HG02642 (cell line): ENCODE measurements around the gene CLASP2.
A peak's percentile ranks its signal among the peaks of the same experiment; 100 is the strongest.

Experiments used
- ATAC-seq: cut with Tn5 transposase; IDR thresholded peaks from one replicate; pipeline ENCODE4 v1.9.1; 2021; ENCODE audit warnings: mild to moderate bottlenecking; ENCODE audit not compliant: unreplicated experiment, poor library complexity

Gene CLASP2

GRCh38 chr3:33575311-33575710 lies 142.7 kb downstream of the CLASP2 start:
- no peak for ATAC-seq

DNA sequence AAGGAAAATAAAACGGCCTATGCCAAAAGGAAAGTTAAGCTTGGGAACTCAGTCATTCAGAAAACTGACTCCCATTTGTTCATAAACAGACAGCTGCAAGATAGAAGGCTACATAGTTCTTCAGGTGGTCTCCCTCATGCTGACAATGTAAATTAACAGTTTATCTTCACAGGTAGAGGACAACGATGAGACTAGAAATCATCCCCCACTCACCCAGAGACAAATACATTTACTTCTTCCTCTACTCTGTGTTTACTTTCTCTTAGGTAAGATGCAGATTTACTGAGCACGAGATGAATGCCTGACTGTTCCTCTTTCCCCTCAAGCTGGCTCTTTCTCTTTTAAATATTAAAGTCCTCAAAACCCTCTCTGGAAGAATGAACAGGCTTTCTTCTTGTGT lies 160.2 kb downstream of the CLASP2 start:
- ATAC-seq, result no peak

GRCh38 chr3:33557279-33557678 lies 160.8 kb downstream of the CLASP2 start:
- no peak for ATAC-seq

GRCh38 chr3:33547101-33547500 lies 171.0 kb downstream of the CLASP2 start:
- ATAC-seq, result no peak

- ATAC-seq, result no peak
Measured at GRCh38 chr3:33544126-33544525, 173.9 kb downstream of the CLASP2 start.

DNA sequence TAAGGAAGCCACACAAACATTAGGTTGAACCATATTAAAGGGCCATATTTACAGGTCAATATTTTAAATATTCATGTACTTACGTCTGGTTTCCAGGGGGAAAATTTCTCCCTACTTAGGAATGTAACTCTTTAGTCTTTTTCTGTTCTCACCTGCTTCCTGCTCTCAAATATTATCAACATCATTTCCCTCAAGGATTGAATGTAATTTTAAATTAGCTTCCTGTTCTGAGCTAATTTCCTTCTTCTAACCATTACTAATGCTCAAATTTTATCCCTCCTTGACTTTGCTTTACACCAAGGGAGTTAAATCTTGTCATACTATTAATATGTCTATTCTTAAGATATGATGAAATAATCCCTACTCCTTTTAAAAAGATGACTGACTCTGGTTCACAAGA lies 174.5 kb downstream of the CLASP2 start:
- no peak for ATAC-seq

GRCh38 chr3:33541918-33542317 lies 176.1 kb downstream of the CLASP2 start:
- ATAC-seq, result no peak

- no peak for ATAC-seq
Measured at GRCh38 chr3:33538678-33539339, 179.2 kb downstream of the CLASP2 start.

GRCh38 chr3:33537133-33537532 lies 180.9 kb downstream of the CLASP2 start:
- ATAC-seq, result no peak

GRCh38 chr3:33526787-33527186 lies 191.3 kb downstream of the CLASP2 start:
- no peak for ATAC-seq

DNA sequence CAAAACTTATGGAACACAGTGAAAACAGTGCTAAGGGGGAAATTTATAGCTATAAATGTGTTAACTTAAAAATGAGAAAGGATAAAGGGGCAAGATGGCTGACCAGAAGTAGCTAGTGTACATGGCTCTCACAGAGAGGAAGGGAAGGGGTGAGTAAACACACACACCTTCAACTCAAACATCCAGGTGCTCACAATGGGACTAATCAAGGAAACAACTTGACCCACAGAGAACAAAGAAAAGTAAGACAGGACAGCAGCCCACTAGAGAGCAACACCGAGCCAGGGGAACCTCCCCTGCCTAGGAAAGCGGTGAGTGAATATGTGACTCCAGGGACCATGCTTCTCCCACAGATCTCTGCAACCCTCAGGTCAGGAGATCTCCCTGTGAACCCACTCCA lies 192.8 kb downstream of the CLASP2 start:
- ATAC-seq, result no peak

- no peak for ATAC-seq
Measured at GRCh38 chr3:33523093-33523667, 194.9 kb downstream of the CLASP2 start.

DNA sequence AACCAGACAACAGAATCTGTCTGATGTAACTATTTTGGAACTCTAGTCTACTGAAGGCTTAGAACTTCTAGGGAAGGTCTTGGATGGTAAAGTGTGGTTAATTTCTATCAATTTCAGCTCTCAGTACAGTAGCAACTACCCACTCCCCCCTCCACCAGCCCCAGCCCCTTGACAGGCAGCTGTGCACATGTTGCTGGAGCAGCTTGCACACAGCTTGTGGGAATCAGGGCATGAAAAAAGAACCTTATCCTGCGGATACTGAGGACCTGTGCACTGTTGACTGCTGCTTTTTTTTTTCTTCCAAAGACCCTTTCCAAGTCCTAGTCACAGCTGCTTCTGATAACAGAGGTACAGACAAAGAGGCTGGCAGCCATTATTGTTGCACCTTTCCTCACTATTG lies 196.3 kb downstream of the CLASP2 start:
- no peak for ATAC-seq

DNA sequence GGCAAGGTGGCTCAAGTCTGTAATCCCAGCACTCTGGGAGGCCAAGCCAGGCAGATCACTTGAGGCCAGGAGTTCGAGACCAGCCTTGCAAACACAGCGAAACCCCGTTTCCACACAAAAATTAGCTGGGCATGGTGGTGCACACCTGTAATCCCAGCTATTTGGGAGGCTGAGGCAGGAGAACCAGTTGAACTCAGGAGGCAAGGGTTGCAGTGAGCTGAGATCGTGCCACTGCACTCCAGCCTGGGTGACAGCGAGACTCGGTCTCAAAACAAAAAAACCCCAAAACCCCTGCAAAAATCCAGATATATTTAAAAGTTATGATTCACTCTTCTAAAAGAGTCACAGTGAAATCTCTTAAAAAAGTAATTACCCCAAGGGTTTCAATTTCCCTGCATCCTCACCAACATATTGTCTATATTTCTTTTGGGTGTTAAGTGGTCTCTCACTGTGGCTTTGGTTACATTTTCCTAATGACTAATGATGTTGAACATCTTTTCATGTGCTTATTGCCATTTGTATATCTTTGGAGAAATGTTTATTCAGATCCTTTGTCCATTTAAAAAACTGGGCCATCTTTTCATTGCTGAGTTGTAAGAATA lies 204.7 kb downstream of the CLASP2 start:
- ATAC-seq, result no peak

DNA sequence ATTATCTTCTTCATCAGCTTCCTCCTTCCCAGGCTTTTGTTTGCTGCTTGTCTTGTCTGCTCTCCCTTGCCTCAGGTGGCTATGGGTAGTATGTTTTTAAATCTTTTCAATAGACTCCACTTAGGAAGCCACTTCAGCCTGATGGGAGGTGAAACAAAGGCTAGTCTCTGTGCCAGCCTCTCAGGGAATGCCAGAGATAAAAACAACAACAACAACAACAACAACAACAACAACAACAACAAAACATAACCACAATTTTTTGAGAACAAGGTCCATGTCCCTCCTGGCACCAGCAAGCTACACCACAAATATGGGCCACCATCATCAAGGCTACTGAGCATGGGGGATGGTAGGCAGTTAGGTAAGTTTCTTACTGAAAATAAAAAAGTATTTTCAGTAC lies 213.0 kb downstream of the CLASP2 start:
- ATAC-seq, result no peak

DNA sequence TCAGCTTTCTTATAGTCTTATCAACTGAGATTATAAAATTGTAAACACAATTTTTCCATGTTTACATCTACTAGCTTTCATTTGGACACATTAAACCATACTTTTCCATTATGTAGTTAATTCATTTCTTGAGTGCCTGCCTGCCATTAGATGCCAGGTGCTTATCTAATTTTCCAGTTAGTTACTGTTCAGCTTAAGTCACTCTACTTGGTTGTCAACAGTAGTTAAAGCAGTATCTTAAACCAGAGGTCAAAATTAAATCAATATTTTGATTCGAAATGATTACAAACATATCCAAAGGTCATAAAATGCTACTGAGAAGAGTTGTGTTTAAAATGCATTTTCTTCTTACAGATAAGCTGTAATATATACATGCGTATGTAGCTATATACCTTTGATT lies 221.6 kb downstream of the CLASP2 start:
- ATAC-seq, result no peak

GRCh38 chr3:33491721-33492120 lies 226.3 kb downstream of the CLASP2 start:
- no peak for ATAC-seq

DNA sequence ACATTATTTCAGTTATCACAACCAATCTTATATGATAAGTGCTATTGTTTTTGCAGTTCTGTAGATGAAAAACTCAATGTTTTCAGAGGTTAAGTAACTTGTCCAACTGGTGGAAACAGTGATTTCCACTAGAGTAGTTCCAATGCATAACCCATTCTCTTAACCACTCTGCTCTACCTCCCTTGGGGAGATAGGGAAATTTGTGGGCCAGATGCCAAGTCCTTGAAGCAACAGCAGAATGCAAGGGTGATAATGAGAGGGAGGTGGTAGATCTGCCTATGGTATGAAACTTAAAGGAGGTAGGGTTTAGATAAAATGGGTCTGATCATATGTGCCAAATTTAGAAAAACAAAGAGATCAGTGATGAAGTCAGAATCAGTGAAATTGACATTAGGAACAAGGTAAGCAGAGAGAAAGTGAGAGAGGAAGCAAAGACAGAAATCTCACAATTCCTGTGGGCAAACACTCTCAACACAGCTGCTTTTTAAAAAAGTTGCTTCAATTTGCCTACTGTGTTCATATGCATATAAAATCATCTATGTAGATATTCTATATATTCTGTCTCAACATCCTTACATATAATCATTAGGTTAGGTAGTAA lies 227.3 kb downstream of the CLASP2 start:
- peak; percentile 51 for ATAC-seq

GRCh38 chr3:33488683-33489082 lies 229.4 kb downstream of the CLASP2 start:
- ATAC-seq, result no peak

DNA sequence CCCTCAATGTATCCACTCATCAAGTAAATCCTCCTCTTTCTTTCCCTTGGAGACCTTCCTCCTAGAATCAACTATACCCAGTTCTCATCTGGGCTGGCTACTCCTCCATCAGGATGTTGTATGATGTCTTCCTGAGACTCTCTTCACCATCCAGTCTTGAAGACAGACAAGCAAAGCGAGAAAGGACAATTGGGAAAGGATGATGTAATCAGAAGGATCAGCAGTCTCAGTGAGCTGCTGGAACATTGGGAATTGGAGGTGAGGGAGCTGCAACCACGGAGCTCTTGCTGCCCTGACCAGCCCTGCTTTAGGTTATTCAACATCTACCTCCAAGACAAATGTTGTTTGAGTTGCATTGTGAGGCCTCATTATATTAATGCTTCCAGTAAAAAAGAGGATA lies 229.8 kb downstream of the CLASP2 start:
- no peak for ATAC-seq

DNA sequence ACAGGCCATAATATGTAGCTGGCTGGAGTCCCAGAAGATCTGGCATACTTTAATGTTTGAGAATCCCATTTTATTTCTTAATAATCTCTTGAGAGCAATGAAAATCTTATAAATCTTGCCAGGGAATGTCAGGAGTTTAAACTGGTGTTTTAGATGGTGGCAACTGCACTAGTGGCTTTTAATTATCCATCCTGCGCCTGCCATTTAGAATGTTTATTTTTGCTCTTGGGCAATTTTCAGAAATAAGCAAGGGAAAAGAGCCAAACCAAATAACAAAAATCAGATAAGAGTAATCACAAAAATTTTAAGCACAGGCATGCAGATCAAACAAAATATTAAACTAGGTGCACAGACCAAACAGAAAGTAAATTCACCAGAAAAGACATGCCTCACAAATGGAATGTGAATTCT lies 235.9 kb downstream of the CLASP2 start:
- no peak for ATAC-seq

- no peak for ATAC-seq
Measured at GRCh38 chr3:33474896-33475295, 243.2 kb downstream of the CLASP2 start.
